HG02798 (cell line): ENCODE results near the gene MAGI1.
"Not testable (repeated sequence)": the region's sequence is repeated elsewhere in the genome, so short reads cannot be mapped to it uniquely, and the experiment has no call there.

ENCODE experiments used
- ATAC-seq: cut with Tn5 transposase; IDR thresholded peaks from one replicate; pipeline ENCODE4 v1.9.1; 2021; ENCODE audit warnings: mild to moderate bottlenecking; ENCODE audit not compliant: unreplicated experiment, poor library complexity

Gene MAGI1

GRCh38 chr3:65560133-65560532 is 478.6 kb downstream of the MAGI1 start:
- ATAC-seq, result no peak

GRCh38 chr3:65559643-65560042 is 479.1 kb downstream of the MAGI1 start:
- no peak for ATAC-seq

- no peak for ATAC-seq
Observed at GRCh38 chr3:65558826-65559225, 479.9 kb downstream of the MAGI1 start.

- ATAC-seq, result no peak
Observed at GRCh38 chr3:65557899-65558564, 480.7 kb downstream of the MAGI1 start.

GRCh38 chr3:65556934-65557577 is 481.7 kb downstream of the MAGI1 start:
- no peak for ATAC-seq

- ATAC-seq, result no peak
Observed at GRCh38 chr3:65552434-65552833, 486.3 kb downstream of the MAGI1 start.

- no peak for ATAC-seq
Observed at GRCh38 chr3:65551945-65552344, 486.8 kb downstream of the MAGI1 start.

GRCh38 chr3:65550137-65550536 is 488.6 kb downstream of the MAGI1 start:
- no peak for ATAC-seq

- ATAC-seq, result no peak
Observed at GRCh38 chr3:65549626-65549959, 489.1 kb downstream of the MAGI1 start.

GRCh38 chr3:65548848-65549625 is 489.7 kb downstream of the MAGI1 start:
- no peak for ATAC-seq

GRCh38 chr3:65545429-65545828 is 493.3 kb downstream of the MAGI1 start:
- ATAC-seq, result no peak

GRCh38 chr3:65543391-65543790 is 495.3 kb downstream of the MAGI1 start:
- not testable (repeated sequence) for ATAC-seq

GRCh38 chr3:65540666-65541065 is 498.1 kb downstream of the MAGI1 start:
- no peak for ATAC-seq

GRCh38 chr3:65539616-65540015 is 499.1 kb downstream of the MAGI1 start:
- no peak for ATAC-seq

GRCh38 chr3:65538101-65538500 is 500.6 kb downstream of the MAGI1 start:
- ATAC-seq, result no peak

- ATAC-seq, result no peak
Observed at GRCh38 chr3:65537109-65537508, 501.6 kb downstream of the MAGI1 start.

- ATAC-seq, result no peak
Observed at GRCh38 chr3:65535260-65535659, 503.5 kb downstream of the MAGI1 start.

- ATAC-seq, result no peak
Observed at GRCh38 chr3:65534805-65535204, 503.9 kb downstream of the MAGI1 start.

GRCh38 chr3:65532749-65533148 is 506.0 kb downstream of the MAGI1 start:
- no peak for ATAC-seq

GRCh38 chr3:65532215-65532614 is 506.5 kb downstream of the MAGI1 start:
- ATAC-seq, result no peak

GRCh38 chr3:65531499-65531898 is 507.2 kb downstream of the MAGI1 start:
- ATAC-seq, result no peak

- no peak for ATAC-seq
Observed at GRCh38 chr3:65526656-65527055, 512.1 kb downstream of the MAGI1 start.
